Activated T-cell treated with anti-CD3 and anti-CD28 coated beads for 4 hours (primary cell): ENCODE results near the gene ATP10A.
"Not testable (repeated sequence)": the region's sequence is repeated elsewhere in the genome, so short reads cannot be mapped to it uniquely, and the experiment has no call there.

ENCODE experiments used
- DNase-seq: peaks from one replicate; pipeline ENCODE4 v3.0.0-alpha.2; 2020

The ATP10A gene

GRCh38 chr15:25883463-25884259, 20.5 kb upstream of the ATP10A start:
- DNase-seq, result no peak

DNA sequence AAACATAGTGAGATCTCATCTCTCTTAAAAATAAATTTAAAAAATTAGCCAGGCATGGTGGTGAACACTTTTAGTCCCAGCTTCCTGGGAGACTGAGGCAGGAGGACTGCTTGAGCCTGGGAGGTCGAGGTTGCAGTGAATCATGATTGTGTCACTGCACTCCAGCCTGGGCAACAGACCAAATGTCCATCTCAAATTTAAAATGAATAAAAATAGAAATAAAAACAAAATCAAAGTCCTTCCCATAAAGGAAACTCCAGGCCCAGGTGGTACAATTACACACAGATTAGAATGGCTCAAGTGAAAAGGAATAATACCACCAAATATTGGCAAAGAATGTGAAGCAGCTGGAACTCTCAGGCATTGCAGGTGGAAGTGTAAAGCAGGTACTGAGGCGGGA, 19.3 kb upstream of the ATP10A start:
- no peak for DNase-seq

- DNase-seq, result not testable (repeated sequence)
These were observed 17.8 kb upstream of the ATP10A start for GRCh38 chr15:25880877-25881276.

DNA sequence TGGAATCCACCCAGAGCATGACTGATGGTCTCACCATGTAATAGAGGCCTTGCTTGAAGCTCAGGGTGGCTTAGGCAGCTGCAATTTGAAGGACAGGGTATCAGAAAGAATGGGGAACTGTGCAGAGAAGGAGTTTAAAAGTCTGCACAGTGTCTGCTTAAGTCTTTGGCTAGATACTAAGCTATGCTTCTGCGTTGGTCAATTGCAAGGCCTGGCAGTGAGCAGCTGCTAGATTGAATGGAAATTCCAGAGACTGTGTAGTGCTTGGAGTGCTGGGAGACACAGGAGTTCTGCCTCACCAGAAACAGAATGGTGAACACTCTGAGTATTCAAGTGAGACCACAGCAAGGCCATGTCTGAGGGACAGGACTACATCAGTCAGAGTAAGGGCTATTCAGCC, 17.3 kb upstream of the ATP10A start:
- DNase-seq, result no peak

GRCh38 chr15:25879438-25879837, 16.3 kb upstream of the ATP10A start:
- DNase-seq, result no peak

DNA sequence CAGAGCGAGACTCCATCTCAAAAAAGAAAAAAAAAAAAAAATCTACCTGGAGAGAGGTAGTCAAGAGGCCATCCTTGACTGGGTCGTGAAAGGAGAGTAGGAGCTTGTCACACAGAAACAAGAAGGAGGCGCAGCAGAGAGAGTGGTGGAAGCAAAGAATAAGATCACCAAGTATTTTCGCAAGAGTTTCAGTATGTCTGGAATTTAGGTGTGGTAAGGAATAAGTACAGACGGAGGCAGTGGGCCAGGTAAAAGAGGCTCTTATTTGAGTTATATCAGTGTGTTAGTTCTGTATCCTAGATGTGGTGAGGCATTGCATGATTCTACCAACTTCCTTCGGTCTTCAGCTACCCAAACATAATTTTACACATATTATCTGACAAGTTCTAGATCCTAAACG, 14.6 kb upstream of the ATP10A start:
- no peak for DNase-seq

GRCh38 chr15:25876231-25877140, 13.4 kb upstream of the ATP10A start:
- DNase-seq, result no peak

- no peak for DNase-seq
These were observed 12.4 kb upstream of the ATP10A start for GRCh38 chr15:25875566-25875965.

DNA sequence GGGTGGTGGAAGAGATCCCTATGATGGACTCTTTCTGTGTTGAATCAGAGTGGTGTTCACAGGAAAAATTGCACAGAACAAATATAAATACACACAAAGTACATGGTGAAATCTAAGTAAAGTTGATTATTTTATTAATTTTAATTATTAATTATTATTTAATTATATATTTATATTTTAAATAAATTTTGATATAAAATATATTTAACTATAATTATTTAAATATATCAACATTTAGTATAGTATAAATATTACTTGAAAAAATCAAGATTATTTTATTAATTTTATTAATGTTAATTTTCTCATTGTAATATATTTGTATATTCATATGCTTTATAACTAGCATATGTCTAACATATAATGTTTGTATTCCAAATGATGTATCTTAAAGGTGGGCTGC, 11.3 kb upstream of the ATP10A start:
- no peak for DNase-seq

GRCh38 chr15:25871403-25871802, 8.3 kb upstream of the ATP10A start:
- DNase-seq, result no peak

GRCh38 chr15:25870938-25871337, 7.8 kb upstream of the ATP10A start:
- DNase-seq, result no peak

GRCh38 chr15:25869701-25870100, 6.6 kb upstream of the ATP10A start:
- DNase-seq, result no peak

DNA sequence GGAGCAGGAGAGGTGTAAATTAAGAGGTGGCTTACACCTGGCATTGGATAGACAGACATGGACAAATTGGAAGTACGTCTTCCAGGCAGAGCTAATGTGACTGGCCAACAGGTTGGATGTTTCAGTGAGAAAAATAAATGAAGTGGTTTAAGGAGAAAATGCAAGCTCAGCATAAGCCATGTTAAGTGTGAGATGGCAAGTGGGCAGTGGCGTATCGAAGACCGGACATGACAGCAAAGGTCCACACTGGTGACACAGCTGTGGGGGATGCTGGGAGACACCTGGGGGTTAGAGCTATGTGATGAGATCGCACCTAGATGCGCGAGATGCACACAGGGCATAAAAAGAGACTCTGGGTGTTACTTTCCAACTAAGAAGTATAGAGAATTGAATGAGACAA, 3.7 kb upstream of the ATP10A start:
- DNase-seq, result no peak

- no peak for DNase-seq
These were observed 3.1 kb upstream of the ATP10A start for GRCh38 chr15:25866251-25866650.

DNA sequence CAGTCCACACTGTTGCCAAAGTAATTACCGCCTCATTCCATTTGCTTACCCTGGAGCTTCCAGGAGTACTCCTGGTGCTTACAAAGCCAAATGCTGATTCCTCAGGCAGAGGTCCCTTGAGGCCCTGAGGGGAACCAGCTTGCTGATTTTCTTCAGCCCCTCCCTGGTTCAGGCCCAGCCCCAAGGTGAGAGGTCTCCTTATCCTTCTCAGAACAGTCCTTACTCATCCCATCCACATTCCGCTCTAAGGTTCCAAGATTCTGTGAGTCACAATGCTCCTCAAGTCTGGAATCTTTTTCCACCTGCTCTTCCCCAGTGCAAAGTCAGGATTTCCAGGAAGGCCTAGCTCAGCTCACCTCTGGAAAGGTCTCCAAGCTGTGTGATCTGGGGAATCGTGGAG, 1.8 kb upstream of the ATP10A start:
- DNase-seq, result no peak

DNA sequence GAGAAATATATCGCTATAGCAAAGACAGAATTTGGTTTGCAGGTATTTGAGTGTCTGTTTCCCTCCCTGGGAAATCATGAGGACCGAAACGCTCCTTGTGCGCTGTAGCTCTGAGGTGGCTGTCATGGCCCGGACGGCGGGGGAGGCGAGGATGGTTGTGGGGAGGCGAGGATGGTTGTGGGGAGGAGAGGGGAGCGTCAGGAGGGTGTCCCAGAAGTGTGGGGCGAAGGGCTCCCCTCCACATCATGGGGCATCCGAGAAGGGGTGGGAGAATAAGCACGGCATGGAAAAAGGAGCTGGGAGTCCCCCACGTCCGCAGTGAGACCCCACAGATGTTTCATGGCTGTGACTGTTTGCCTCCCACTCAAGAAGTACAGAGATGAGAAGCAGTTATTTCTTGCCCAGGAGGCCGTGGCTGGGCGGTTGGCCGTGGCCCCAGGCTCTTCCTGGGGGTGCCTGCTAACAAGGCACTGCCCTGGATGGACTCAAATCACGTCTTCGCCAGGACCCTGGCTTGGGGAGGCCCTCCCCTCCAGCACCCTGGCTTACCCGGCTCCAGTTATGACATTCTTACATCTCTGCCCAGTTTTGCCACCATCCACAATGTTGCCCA, 947 bp upstream of the ATP10A start:
- DNase-seq, result no peak

DNA sequence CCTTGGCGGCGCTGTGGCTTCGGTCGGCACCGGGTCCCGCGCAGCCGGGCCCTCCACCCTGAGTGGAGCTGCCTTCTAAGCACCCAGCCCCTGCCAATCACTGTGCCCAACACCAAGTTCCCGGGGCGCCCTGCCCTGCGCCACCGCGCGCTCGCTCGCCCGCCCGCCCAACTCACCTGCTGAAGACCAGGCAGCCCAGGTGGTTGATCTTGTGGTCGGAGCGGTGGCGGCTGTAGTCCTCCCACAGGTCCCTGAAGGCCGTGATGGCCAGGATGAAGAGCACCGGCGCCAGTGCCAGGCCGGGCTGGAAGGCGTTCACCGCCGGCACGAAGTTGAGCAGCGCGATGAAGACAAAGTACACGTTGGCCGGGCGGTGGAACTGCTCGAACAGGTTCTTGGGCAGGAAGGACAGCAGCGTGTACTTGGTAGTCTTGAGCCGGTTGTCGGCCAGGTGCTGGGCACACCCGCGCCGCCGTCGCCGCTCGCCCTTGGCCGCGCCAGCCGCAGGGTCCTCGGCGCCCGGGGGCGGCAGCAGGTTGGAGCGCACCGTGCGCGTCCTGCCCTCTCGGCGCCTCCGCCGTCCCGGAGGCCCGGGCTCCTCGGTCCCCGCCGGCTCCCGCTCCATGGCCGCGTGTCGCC, 536 bp downstream of the ATP10A start:
- no peak for DNase-seq

DNA sequence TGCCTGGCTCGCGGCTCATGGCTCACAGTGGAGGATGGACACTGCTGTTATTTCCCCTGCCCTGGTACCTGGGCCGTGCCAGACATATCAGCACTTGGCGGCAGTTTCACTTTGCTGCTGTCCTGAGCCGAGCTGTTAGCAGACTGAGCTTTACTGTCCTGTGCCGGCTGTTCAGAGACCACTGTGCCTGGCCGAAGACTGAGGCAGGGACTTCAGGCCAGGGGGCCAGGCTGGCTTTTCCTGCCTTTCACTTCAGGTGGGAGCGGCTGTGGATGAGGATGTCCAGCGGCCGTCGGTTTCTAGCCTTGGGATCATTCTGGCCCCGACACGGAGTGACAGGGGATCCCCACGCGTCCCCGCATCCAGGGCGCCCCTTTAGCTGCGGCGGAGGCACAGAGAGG, 1.1 kb downstream of the ATP10A start:
- no peak for DNase-seq

GRCh38 chr15:25860885-25861866, 2.0 kb downstream of the ATP10A start:
- no peak for DNase-seq

DNA sequence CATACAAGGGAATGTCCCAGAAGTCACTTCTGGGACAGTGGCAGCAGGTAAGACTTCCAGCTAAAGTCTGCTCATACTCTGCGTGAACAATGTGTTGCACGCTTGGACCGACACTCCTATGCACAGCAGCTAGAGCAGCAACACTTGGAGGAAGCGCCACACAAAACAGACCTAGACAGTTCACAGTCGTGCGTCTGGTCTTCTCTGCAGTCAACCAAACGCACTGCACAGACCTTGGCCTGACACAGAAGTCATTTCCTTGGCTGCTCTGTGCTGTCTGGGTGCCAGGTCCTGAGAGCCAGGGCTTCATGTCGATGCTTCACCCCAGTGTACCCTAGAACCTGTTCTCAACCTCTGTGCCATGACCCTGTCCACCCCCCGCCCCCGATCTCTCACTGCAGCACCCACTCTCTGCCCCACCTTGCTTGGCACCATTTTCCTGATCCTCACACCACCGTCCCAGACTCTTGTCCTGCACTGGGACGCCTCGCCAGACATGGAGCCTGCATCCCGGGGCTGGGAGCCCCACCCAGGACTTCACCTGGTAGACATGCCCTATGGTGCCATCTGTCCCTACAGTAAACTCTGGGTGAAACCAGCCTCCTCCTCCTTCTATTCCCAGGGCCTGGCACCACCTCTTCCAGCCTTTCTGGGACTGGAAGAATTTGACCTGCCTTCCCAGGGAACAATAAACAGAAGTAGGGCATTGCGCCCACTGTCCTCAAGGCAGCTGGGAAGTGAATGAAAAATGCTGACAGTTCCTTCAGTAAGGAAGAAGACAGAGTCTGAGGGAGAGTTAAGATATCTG, 3.1 kb downstream of the ATP10A start:
- no peak for DNase-seq
